GM04504 (cell line): ENCODE data around the gene TMEM252.

Experiments
- DNase-seq: peaks from one replicate; pipeline ENCODE4 v3.0.0-alpha.2; 2012; ENCODE audit warnings: low read depth

TMEM252 gene

GRCh38 chr9:68541568-68541967 lies 885 bp upstream of the TMEM252 start:
- DNase-seq: no peak

GRCh38 chr9:68538200-68538599 lies 2.5 kb downstream of the TMEM252 start:
- DNase-seq: no peak

- no peak for DNase-seq
Measured at GRCh38 chr9:68537616-68537880, 3.1 kb downstream of the TMEM252 start.

- no peak for DNase-seq
Measured at GRCh38 chr9:68536876-68537615, 3.6 kb downstream of the TMEM252 start.

DNA sequence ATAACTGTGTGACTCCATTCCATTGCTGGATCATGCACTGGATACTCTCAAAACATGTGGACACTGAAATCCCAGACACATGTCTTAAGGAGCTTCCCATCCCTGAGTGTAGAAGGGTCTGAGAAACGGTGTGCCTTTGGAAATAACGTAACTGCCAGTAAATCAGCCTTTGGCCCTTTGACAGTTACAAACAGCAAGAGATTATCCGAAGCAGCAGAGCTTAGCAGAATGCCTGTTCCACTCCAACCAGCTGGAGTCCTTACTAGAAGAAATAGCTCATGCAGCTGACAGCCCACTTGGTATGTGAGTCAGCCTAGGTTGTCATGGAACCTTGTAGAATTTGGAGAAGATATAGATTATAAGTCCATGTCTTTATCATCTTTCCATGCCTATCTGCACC lies 7.0 kb downstream of the TMEM252 start:
- DNase-seq: no peak

GRCh38 chr9:68532131-68532530 lies 8.6 kb downstream of the TMEM252 start:
- DNase-seq: no peak

GRCh38 chr9:68530618-68531017 lies 10.1 kb downstream of the TMEM252 start:
- DNase-seq: no peak

DNA sequence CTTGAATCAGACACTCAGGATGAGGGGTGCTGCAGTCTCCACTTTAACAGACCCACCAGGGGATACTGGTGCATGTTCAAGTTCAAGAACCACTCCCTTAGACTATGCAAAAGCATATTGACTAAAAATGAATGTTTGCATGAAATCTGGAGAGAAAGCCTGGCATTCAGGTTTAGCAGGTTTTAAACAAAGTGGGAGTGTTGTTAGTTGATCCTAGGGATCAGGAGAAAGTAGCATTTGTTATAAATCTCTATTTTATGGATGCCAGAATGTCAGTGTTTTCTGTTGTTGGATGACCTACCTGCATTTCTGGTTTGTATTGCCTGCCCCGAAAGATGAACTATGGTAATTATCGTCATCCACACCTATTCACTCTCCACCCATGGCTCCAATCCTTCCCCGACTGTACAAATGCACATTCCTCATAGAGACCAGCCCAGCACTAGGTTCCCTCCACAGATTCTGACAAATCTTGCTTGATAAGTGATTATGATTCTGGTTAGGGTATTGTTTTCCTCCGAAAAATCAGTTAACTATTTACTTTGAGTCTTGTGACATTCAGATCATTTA lies 17.2 kb downstream of the TMEM252 start:
- DNase-seq: no peak

- DNase-seq: no peak
Measured at GRCh38 chr9:68522954-68523353, 17.7 kb downstream of the TMEM252 start.

- no peak for DNase-seq
Measured at GRCh38 chr9:68522131-68522530, 18.6 kb downstream of the TMEM252 start.

DNA sequence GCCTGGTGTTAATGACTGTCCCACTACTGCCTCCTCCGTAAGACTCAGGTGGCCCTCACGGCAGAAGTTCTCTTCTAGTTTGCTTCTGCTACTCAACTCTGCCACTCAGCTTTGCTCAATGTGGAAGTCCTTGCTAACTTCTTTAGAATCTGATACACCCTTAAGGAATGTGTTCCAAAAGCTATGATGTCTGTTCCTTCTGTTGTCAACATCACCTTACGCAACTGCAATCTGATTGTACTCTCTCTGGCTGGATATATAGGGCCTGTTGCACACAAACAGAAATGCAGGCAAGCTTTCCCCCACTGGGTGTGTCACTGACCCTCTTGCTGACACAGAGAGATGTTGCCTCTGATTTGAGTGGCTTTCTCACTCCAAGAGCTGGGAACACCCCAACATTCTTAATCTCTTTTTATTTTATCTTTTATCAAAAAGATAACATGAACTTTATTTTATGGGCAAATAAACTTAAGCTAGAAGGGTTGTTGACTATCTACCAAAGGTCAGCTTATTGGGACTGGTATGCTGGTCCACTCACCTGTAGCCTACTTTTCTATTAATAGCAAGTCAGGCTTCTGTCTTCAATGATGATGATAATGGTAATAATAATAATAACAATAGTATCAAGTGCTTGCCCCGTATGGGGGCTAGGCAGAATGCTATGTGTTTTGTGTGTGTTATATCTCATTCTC lies 25.2 kb downstream of the TMEM252 start:
- no peak for DNase-seq

GRCh38 chr9:68513981-68514380 lies 26.7 kb downstream of the TMEM252 start:
- DNase-seq: no peak

GRCh38 chr9:68513385-68513784 lies 27.3 kb downstream of the TMEM252 start:
- no peak for DNase-seq

GRCh38 chr9:68509689-68510088 lies 31.0 kb downstream of the TMEM252 start:
- no peak for DNase-seq

- DNase-seq: no peak
Measured at GRCh38 chr9:68508547-68508946, 32.1 kb downstream of the TMEM252 start.

GRCh38 chr9:68507806-68508145 lies 32.9 kb downstream of the TMEM252 start:
- no peak for DNase-seq

GRCh38 chr9:68507130-68507805 lies 33.4 kb downstream of the TMEM252 start:
- DNase-seq: no peak

DNA sequence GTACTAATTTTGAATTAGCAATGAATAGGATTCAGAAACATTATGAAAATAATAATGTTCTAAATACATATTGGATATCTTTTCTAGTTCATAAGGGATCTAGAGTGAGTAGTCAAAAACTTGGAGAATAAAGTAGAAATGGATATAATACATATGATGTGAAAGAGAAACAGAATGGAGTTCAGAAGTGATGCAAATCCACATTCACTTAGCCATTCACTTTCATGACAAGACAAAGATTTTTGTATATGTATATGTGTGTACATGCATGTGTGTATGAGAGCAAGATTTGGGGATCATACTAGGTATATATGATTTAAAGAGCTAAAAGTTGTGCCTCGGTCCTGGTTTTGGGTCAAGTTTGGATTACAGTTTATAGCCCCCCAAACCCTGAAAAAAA lies 34.1 kb downstream of the TMEM252 start:
- no peak for DNase-seq

- no peak for DNase-seq
Measured at GRCh38 chr9:68505681-68506409, 34.8 kb downstream of the TMEM252 start.

GRCh38 chr9:68502279-68502678 lies 38.4 kb downstream of the TMEM252 start:
- DNase-seq: no peak

GRCh38 chr9:68500457-68501381 lies 40.0 kb downstream of the TMEM252 start:
- DNase-seq: no peak
